WTC11 (cell line): ENCODE measurements around the gene WTAP.

Experiments used
- CTCF ChIP-seq: fragments of 200-600 bp; IDR thresholded peaks from 2 replicates; pipeline ENCODE4 v1.8.0; 2022; ENCODE audit warnings: antibody characterized with exemption
- IRF1 ChIP-seq: sonication (generic); formaldehyde crosslinking; IDR thresholded peaks from 2 replicates; pipeline ENCODE4 v1.8.0; 2023; ENCODE audit warnings: missing genetic modification reagents
- MAX ChIP-seq: sonication (generic); formaldehyde crosslinking; IDR thresholded peaks from 2 replicates; pipeline ENCODE4 v1.8.0; 2022; ENCODE audit warnings: mild to moderate bottlenecking, missing genetic modification reagents
- NR3C1 ChIP-seq: sonication (generic); formaldehyde crosslinking; conservative IDR thresholded peaks from 2 replicates; pipeline ENCODE4 v1.8.1; 2023; ENCODE audit warnings: low read depth, mild to moderate bottlenecking, missing genetic modification reagents

- TF ChIP-seq MAX (CRISPR knock-in tag) (no peak), NR3C1 (CRISPR knock-in tag) (no peak), IRF1 (CRISPR knock-in tag) (no peak), CTCF (no peak)
Observed at GRCh38 chr6:159761873-159762680, 34.8 kb downstream of the WTAP start, which contains the start of gene ACAT2.
